Aorta (tissue), 5 donors: ENCODE measurements around the gene MRPL24. TPM values are rescaled to one million over a fixed set of nuclear protein-coding genes. Genes with fewer than 3 reads are reported as not detected.

Experiments used
- ATAC-seq: fragments of 200-7000 bp; cut with Tn5 transposase; one replicate; pipeline ENCODE4 v1.9.1; 2022; ENCODE audit warnings: moderate library complexity; ENCODE audit not compliant: low FRiP score
- DNase-seq, 2 donors: peaks; one replicate each; pipeline ENCODE4 v3.0.0-alpha.2; 2020
- H3K27ac ChIP-seq, 2 donors: one replicate each; pipeline ENCODE4 v1.5.1; 2013; ENCODE audit warnings: low read length in 2 of 2, mild to moderate bottlenecking in 2 of 2, moderate library complexity in 2 of 2, control low read depth in 1 of 2, inconsistent platforms in 1 of 2, low read depth in 1 of 2
- H3K27me3 ChIP-seq, 2 donors: one replicate each; pipeline ENCODE4 v1.6.1; 2013; ENCODE audit warnings: control low read depth in 1 of 2, low read length in 1 of 2, mild to moderate bottlenecking in 1 of 2, moderate library complexity in 1 of 2; ENCODE audit not compliant: insufficient read depth in 2 of 2, control insufficient read depth in 1 of 2
- H3K36me3 ChIP-seq, 2 donors: one replicate each; pipeline ENCODE4 v1.6.1; 2013; ENCODE audit warnings: control low read depth in 1 of 2, low read length in 1 of 2, mild to moderate bottlenecking in 1 of 2; ENCODE audit not compliant: insufficient read depth in 2 of 2, control insufficient read depth in 1 of 2
- H3K4me1 ChIP-seq, 2 donors: one replicate each; pipeline ENCODE4 v1.6.1; 2013; ENCODE audit warnings: low read length in 2 of 2, control low read depth in 1 of 2, mild to moderate bottlenecking in 1 of 2, moderate library complexity in 1 of 2; ENCODE audit not compliant: insufficient read depth in 2 of 2, control insufficient read depth in 1 of 2
- H3K4me3 ChIP-seq, 2 donors: one replicate each; pipeline ENCODE4 v1.5.1; 2013; ENCODE audit warnings: low read length in 2 of 2, control low read depth in 1 of 2, mild to moderate bottlenecking in 1 of 2
- H3K9me3 ChIP-seq: one replicate; pipeline ENCODE4 v1.6.1; 2013; ENCODE audit warnings: mild to moderate bottlenecking, low read length; ENCODE audit not compliant: control insufficient read depth
- WGBS, 2 donors: extraction: QIAGEN DNeasy Blood & Tissue Kit; methylation state at CpG; one replicate each; pipeline ENCODE4 v1.1.7; 2013; 5-methylcytosine and 5-hydroxymethylcytosine counted together
- intact Hi-C, 2 donors: fragments of 100-400 bp; cut with DNase I; formaldehyde crosslinking; loops; one replicate each; pipeline versions ENCODE4 v1.14.2 to v1.15.0; 2022
- polyA plus RNA-seq, 2 donors: library from polyadenylated mRNA; stranded (reverse); fragments of 200-250 nt; gene quantifications; one replicate each; pipeline ENCODE4 v1.2.3, GENCODE V29; 2013
- total RNA-seq, 2 donors: library from RNA; stranded (reverse); fragmentation: NEBNext Ultra II Directional; extraction: Animal tissue kit (Norgen Biotek cat#: 25700); gene quantifications; one replicate each; pipeline ENCODE4 v1.2.1, GENCODE V29; 2021
- donor health status: healthy with polysubstance abuse.
- donor health status: Bipolar disorder and iron deficiency.
- donor health status: DM: no; HTN: no; CAD: no.
- donor health status: DM: no; HTN: no; CAD: no.
- donor health status: DM: yes; HTN: yes; CAD: no.

Gene MRPL24
- total and polyA plus RNA-seq, 4 donors: 44.0 to 73.1 (median 57.3) TPM

- no peak overlapping the region for H3K4me3 ChIP-seq
- no peaks in the 10 kb centered on the region for H3K27me3 ChIP-seq
- no peak overlapping the region for H3K27ac ChIP-seq
- H3K4me1 ChIP-seq: no peaks in the 10 kb centered on the region
- intact Hi-C loops: no loop called here
- DNase-seq: no peak
- H3K9me3 ChIP-seq: no peaks in the 10 kb centered on the region
- ATAC-seq: no peak
- 75 to 77% methylated on average over 4 of the region's 4 CpGs for WGBS, 2 donors
- peaks cover 0 to 2% of the 10 kb centered on the region in 2 donors for H3K36me3 ChIP-seq
Measured at GRCh38 chr1:156717351-156717750, 23.5 kb downstream of the MRPL24 start.

GRCh38 chr1:156714830-156715229, 26.1 kb downstream of the MRPL24 start:
- Histone ChIP-seq H3K9me3 (no peaks in the 10 kb centered on the region), H3K27me3 (no peaks in the 10 kb centered on the region), H3K36me3 (peaks cover 0 to 3% of the 10 kb centered on the region in 2 donors), H3K4me3 (no peak overlapping the region), H3K4me1 (no peaks in the 10 kb centered on the region), H3K27ac (no peak overlapping the region)
- 45 to 50% methylated on average over 3 of the region's 3 CpGs for WGBS, 2 donors
- intact Hi-C loops: no loop called here
- DNase-seq (no peak), ATAC-seq (no peak)

GRCh38 chr1:156712626-156713025, 28.3 kb downstream of the MRPL24 start:
- Histone ChIP-seq H3K36me3 (peaks cover 0 to 3% of the 10 kb centered on the region in 2 donors), H3K9me3 (no peaks in the 10 kb centered on the region), H3K4me1 (no peaks in the 10 kb centered on the region), H3K4me3 (no peak overlapping the region), H3K27me3 (no peaks in the 10 kb centered on the region), H3K27ac (no peak overlapping the region)
- 64 to 75% methylated on average over 3 of the region's 3 CpGs for WGBS, 2 donors
- intact Hi-C loops: no loop called here
- DNase-seq (no peak), ATAC-seq (no peak)

- no peak overlapping the region for H3K27ac ChIP-seq
- no peak for DNase-seq
- H3K4me1 ChIP-seq: no peaks in the 10 kb centered on the region
- intact Hi-C loops: no loop called here
- no peak for ATAC-seq
- no peak overlapping the region for H3K4me3 ChIP-seq
- H3K36me3 ChIP-seq: peaks cover 0 to 3% of the 10 kb centered on the region in 2 donors
- WGBS, 2 donors: 86 to 88% methylated on average over 9 of the region's 9 CpGs
- no peaks in the 10 kb centered on the region for H3K9me3 ChIP-seq
- no peaks in the 10 kb centered on the region for H3K27me3 ChIP-seq
Measured at GRCh38 chr1:156711011-156711817, 29.7 kb downstream of the MRPL24 start.

GRCh38 chr1:156709757-156710489, 31.0 kb downstream of the MRPL24 start:
- peak; percentile 85 to 92 for DNase-seq
- intact Hi-C loops: loop anchor here in 1 of 2 donors (2.0 kb wide), 1 partner anchor 17 kb away; no protein-coding TSS in a partner anchor
- no peak overlapping the region for H3K27ac ChIP-seq

GRCh38 chr1:156709031-156709430, 31.9 kb downstream of the MRPL24 start:
- Histone ChIP-seq H3K36me3 (peaks cover 0 to 3% of the 10 kb centered on the region in 2 donors), H3K4me3 (no peak overlapping the region), H3K9me3 (no peaks in the 10 kb centered on the region), H3K27me3 (no peaks in the 10 kb centered on the region), H3K4me1 (no peaks in the 10 kb centered on the region), H3K27ac (no peak overlapping the region)
- WGBS, 2 donors: 70 to 79% methylated on average over 4 of the region's 4 CpGs
- intact Hi-C loops: loop anchor here in 1 of 2 donors (2.0 kb wide), 1 partner anchor 18 kb away; no protein-coding TSS in a partner anchor
- ATAC-seq (no peak), DNase-seq (no peak)

More at GRCh38 chr1:156709757-156710489, 31.0 kb downstream of the MRPL24 start:
- Histone ChIP-seq H3K4me1 (no peaks in the 10 kb centered on the region), H3K9me3 (no peaks in the 10 kb centered on the region), H3K4me3 (no peak overlapping the region), H3K27me3 (no peaks in the 10 kb centered on the region), H3K36me3 (peaks cover 0 to 3% of the 10 kb centered on the region in 2 donors)
- ATAC-seq: peak; percentile 78
- 11 to 14% methylated on average over 9 to 11 of the region's 11 CpGs for WGBS, 2 donors

- Histone ChIP-seq H3K36me3 (peaks cover 0 to 3% of the 10 kb centered on the region in 2 donors), H3K4me3 (no peak overlapping the region), H3K4me1 (no peaks in the 10 kb centered on the region), H3K27ac (no peak overlapping the region), H3K27me3 (no peaks in the 10 kb centered on the region), H3K9me3 (no peaks in the 10 kb centered on the region)
- ATAC-seq (no peak), DNase-seq (no peak)
- 81% methylated on average over 4 of the region's 4 CpGs for WGBS, 2 donors
- intact Hi-C loops: loop anchor here in 1 of 2 donors (2.0 kb wide), 1 partner anchor 19 kb away; no protein-coding TSS in a partner anchor
Measured at GRCh38 chr1:156708218-156708661, 32.6 kb downstream of the MRPL24 start.

- Histone ChIP-seq H3K4me3 (no peak overlapping the region), H3K9me3 (no peaks in the 10 kb centered on the region), H3K27ac (no peak overlapping the region), H3K4me1 (no peaks in the 10 kb centered on the region), H3K36me3 (peaks cover 0 to 3% of the 10 kb centered on the region in 2 donors), H3K27me3 (no peaks in the 10 kb centered on the region)
- ATAC-seq (no peak), DNase-seq (no peak)
- intact Hi-C loops: loop anchor here in 1 of 2 donors (2.0 kb wide), 1 partner anchor 19 kb away; no protein-coding TSS in a partner anchor
- 73 to 84% methylated on average over 8 of the region's 8 CpGs for WGBS, 2 donors
Measured at GRCh38 chr1:156707417-156708217, 33.3 kb downstream of the MRPL24 start.
